Upper lobe of right lung (tissue), 1 donor: ENCODE measurements around the gene MFAP3L. TPM values are rescaled to one million over a fixed set of nuclear protein-coding genes. Genes with fewer than 3 reads are reported as not detected.

Source experiments
- ATAC-seq: fragments of 200-7000 bp; cut with Tn5 transposase; one replicate; pipeline ENCODE4 v1.9.1; 2020; ENCODE audit warnings: mild to moderate bottlenecking, moderate library complexity
- DNase-seq: peaks from one replicate; pipeline ENCODE4 v3.0.0-alpha.2; 2020
- H3K27ac ChIP-seq: fragments of 200-600 bp; one replicate; pipeline ENCODE4 v1.8.0; 2022
- H3K27me3 ChIP-seq: fragments of 200-600 bp; one replicate; pipeline ENCODE4 v1.8.0; 2022; ENCODE audit warnings: mild to moderate bottlenecking
- H3K36me3 ChIP-seq: fragments of 200-600 bp; one replicate; pipeline ENCODE4 v1.8.0; 2022
- H3K4me1 ChIP-seq: fragments of 200-600 bp; one replicate; pipeline ENCODE4 v1.8.0; 2022
- H3K4me3 ChIP-seq: fragments of 200-600 bp; one replicate; pipeline ENCODE4 v1.8.0; 2022; ENCODE audit warnings: mild to moderate bottlenecking
- H3K9me3 ChIP-seq: fragments of 200-600 bp; one replicate; pipeline ENCODE4 v1.8.0; 2022
- intact Hi-C: fragments of 100-400 bp; cut with DNase I; formaldehyde crosslinking; loops from one replicate; pipeline ENCODE4 v1.11.0; 2022
- total RNA-seq: library from RNA; stranded (reverse); fragmentation: NEBNext Ultra II Directional; extraction: Animal tissue kit (Norgen Biotek cat#: 25700); gene quantifications from one replicate; pipeline ENCODE4 v1.2.1, GENCODE V29; 2021
- TF ChIP-seq, protein P1 (sequence below): fragments of 200-600 bp; IDR thresholded peaks from one replicate; pipeline ENCODE4 v1.8.0; 2022; ENCODE audit warnings: antibody characterized with exemption
- donor health status: DM: no; HTN: yes; CAD: no; lungs with severe emphysema.

Gene MFAP3L
- total RNA-seq, 1 donor from 2014 or later, result 9.6 TPM

DNA sequence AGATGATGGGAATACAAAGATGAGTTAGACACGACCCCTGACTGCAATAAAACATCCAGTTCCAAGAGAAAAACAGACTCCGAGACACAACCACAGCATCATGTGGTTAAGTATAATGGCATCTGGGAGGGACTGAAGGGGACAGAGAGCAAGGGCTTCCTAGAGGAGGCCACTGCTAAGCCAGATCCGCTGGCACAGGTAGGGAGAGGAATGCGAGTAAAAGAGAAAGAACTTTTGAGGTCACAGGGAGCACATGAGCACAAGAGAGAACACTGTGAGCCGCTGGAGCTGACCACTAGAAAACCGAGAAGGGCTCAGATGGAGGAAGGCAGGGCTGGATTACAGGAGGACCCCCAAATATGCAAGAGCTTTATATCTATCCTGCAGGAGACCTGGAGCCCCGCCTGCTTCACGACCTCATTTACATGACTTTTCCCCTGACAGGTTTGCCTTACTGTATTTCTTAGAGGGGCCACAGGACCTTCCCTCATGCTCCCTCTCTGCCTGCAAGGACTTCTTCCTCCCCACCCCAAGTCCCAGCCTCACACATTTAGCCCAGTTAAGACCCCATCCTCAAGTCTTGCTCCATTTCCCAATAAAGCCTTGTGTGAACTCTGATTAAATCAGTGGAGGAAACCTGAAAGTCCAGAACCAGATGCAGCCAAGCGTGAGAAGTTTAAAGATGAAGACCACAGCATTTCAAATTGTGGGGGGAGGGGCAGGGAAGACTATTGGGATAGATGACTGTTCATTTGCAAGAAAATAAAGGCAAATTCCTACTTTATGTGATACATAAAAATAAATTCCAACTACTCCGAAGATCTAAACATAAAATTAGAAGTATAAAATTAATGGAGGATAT lies 29.6 kb downstream of the MFAP3L start:
- ATAC-seq (no peak), DNase-seq (no peak)
- Histone ChIP-seq H3K27me3 (no peaks in the 10 kb centered on the region), H3K4me3 (no peak overlapping the region), H3K9me3 (no peaks in the 10 kb centered on the region), H3K4me1 (no peaks in the 10 kb centered on the region), H3K27ac (no peak overlapping the region), H3K36me3 (no peaks in the 10 kb centered on the region)
- intact Hi-C loops, result no loop called here
- TF ChIP-seq, protein P1, sequence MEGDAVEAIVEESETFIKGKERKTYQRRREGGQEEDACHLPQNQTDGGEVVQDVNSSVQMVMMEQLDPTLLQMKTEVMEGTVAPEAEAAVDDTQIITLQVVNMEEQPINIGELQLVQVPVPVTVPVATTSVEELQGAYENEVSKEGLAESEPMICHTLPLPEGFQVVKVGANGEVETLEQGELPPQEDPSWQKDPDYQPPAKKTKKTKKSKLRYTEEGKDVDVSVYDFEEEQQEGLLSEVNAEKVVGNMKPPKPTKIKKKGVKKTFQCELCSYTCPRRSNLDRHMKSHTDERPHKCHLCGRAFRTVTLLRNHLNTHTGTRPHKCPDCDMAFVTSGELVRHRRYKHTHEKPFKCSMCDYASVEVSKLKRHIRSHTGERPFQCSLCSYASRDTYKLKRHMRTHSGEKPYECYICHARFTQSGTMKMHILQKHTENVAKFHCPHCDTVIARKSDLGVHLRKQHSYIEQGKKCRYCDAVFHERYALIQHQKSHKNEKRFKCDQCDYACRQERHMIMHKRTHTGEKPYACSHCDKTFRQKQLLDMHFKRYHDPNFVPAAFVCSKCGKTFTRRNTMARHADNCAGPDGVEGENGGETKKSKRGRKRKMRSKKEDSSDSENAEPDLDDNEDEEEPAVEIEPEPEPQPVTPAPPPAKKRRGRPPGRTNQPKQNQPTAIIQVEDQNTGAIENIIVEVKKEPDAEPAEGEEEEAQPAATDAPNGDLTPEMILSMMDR, result no peak

DNA sequence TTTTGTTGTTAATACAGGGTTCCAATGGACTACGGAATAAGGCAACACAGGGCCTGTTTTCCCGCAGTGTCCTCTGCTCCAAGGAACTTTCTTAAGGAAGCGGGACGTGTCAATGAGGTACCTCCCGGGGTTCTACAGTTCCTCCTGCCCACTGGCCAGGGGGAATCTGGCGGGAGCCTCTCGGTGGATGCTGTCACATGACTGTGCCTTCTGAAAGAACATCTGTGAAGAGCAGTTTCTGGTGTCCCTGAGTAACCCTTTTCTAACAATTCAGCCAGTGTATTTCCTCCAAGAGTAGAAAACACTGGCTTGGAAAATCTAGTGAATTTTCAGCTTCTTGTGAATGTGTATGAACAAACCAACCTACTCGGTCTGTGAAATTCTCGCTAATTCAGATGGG lies 32.7 kb downstream of the MFAP3L start:
- Histone ChIP-seq H3K36me3 (no peaks in the 10 kb centered on the region), H3K4me3 (no peak overlapping the region), H3K27ac (no peak overlapping the region), H3K4me1 (no peaks in the 10 kb centered on the region), H3K9me3 (no peaks in the 10 kb centered on the region), H3K27me3 (no peaks in the 10 kb centered on the region)
- ATAC-seq (no peak), DNase-seq (no peak)
- intact Hi-C loops, result no loop called here
- TF ChIP-seq, protein P1, result no peak

DNA sequence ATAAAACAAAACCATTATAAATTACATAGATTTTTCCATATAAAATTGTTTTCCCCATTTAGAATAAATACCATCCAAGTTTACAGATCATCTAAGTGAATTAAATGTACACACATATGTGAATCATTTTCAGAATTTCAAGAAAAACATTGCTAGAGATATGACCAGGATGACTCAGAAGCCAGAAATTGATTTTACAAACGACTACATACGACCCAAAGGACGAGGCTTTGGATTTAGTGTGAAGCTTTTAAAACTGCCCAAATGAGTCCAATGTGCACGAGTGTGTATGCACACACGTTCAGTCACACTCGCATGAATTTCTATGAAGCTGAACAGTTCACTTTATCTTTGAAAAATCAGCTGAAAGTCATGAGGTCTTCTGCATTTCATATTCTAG lies 37.9 kb downstream of the MFAP3L start:
- DNase-seq, result no peak
- Histone ChIP-seq H3K9me3 (no peaks in the 10 kb centered on the region), H3K36me3 (no peaks in the 10 kb centered on the region), H3K4me1 (no peaks in the 10 kb centered on the region), H3K4me3 (no peak overlapping the region), H3K27me3 (no peaks in the 10 kb centered on the region), H3K27ac (no peak overlapping the region)
- intact Hi-C loops, result no loop called here
- TF ChIP-seq, protein P1, result no peak
- no peak for ATAC-seq

DNA sequence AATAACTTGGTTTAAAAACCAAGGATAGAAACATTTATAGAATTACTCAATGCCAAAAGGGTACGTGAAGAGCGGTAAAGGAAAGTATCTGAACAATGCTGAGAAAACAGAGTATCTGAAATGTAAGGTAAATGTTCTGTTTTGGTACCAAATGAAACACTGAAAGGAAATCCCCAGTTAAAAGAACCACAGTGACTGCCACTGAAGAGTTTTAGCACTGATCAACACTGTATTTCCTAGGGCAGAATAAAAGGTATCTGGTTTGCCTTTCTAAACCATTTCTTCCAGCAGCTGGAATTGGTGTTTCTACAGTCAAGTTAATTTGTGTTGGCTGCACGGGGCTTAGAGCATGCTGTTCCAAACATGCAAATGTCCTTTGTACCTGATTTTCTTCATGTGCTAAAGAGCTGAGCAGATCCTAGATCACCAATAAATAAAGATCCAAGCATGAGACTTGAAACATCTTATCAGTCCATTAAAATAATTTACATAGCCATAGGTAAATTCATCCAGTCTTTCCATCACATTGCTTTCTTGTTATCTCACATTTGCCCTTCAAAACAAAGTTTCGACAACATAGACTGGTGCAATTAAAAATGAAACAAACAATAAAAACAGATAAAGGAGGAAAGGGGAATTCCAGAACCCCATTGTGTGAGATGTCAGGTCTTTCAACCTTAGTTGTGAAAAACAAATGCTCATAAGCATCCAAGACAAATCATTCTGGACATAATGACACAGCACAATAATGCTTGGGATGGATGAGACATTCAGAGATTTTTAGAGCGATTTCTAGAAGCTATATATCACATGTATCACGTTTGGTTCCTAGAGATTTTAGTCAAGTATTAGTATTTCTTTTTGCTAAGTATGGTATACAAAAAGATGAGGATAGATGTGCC lies 38.6 kb downstream of the MFAP3L start:
- TF ChIP-seq, protein P1, result no peak
- DNase-seq (no peak), ATAC-seq (no peak)
- H3K36me3 ChIP-seq, result no peaks in the 10 kb centered on the region
- intact Hi-C loops, result no loop called here
- no peaks in the 10 kb centered on the region for H3K4me1 ChIP-seq
- no peaks in the 10 kb centered on the region for H3K27me3 ChIP-seq
- H3K4me3 ChIP-seq, result no peak overlapping the region
- no peaks in the 10 kb centered on the region for H3K9me3 ChIP-seq
- H3K27ac ChIP-seq, result no peak overlapping the region

DNA sequence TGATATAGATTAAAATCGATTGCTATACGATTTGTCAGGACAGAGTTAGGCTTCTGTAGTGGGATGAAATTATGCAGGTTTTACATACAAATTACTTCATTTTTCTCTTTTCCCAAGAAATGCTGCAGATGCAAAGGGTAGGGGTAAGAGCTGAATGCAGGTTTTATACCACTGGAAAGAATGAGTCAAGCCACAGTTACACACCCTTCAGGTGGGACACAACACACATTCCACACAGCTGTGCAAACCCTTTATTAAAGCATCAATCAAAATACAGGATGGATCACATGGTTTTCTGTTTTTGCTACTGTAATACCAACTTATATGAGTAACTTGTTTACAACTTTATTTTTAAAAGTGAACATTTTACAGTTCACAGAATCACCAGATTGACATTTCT lies 39.8 kb downstream of the MFAP3L start:
- no peaks in the 10 kb centered on the region for H3K36me3 ChIP-seq
- TF ChIP-seq, protein P1, result no peak
- no peaks in the 10 kb centered on the region for H3K9me3 ChIP-seq
- intact Hi-C loops, result no loop called here
- DNase-seq (no peak), ATAC-seq (no peak)
- H3K27me3 ChIP-seq, result no peaks in the 10 kb centered on the region
- H3K4me3 ChIP-seq, result no peak overlapping the region
- H3K4me1 ChIP-seq, result no peaks in the 10 kb centered on the region
- no peak overlapping the region for H3K27ac ChIP-seq
